Central memory CD4-positive, alpha-beta T cell (primary cell): ENCODE data around the gene C2orf42.
"Not testable (repeated sequence)": the region's sequence is repeated elsewhere in the genome, so short reads cannot be mapped to it uniquely, and the experiment has no call there.

Experiments used
- DNase-seq: peaks from one replicate; pipeline ENCODE4 v3.0.0; 2022

C2orf42 gene

DNA sequence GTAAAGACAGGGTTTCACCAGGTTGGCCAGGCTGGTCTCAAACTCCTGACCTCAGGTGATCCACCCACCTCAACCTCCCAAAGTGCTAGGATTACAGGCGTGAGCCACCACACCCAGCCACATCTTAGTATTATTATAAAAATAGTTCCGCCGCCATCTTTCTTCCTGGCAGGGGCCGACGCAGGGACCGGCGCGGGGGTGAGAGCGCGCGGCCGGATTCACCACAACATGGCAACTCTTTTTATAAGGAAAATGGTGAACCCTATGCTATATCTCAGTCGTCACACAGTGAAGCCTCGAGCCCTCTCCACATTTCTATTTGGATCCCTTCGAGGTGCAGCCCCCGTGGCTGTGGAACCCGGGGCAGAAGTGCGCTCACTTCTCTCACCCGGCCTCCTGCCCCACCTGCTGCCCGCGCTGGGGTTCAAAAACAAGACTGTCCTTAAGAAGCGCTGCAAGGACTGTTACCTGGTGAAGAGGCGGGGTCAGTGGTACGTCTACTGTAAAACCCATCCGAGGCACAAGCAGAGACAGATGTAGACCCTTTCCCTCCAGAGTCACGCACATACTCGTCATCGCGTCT is 88.4 kb downstream of the C2orf42 start:
- not testable (repeated sequence) for DNase-seq

DNA sequence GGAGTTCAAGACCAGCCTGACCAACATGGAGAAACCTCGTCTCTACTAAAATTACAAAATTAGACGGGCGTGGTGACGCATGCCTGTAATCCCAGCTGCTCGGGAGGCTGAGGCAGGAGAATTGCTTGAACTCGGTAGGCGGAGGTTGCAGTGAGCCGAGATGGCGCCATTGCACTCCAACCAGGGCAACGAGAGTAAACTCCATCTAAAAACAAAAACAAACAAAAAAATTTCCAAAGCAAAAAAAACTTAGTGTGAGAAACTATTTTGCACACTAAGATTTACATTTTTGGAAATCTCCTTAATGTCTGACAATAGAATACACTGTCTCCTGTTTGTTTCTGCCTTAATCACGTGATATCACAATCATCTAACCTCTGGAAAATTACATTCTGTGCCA is 89.1 kb downstream of the C2orf42 start:
- not testable (repeated sequence) for DNase-seq

DNA sequence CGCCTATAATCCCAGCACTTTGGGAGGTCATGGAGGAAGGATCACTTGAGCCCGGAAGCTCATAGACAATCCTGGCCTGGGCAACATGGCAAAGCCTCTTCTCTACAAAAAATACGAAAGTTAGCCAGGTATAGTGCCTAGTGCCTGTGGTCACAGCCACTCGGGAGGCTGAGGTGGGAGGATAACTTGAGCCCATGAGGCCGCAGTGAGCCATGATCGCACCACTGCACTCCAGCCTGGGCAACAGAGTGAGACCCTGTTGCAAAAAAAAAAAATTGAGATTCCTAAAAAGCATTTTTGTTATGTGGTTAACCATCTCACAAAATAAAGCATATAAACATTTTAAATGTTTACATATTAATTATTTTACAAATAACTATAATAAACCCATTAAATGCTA is 89.6 kb downstream of the C2orf42 start:
- no peak for DNase-seq
